Measurements from ENCODE around the gene CARNS1. TPM values are rescaled to one million over a fixed set of nuclear protein-coding genes. Genes with fewer than 3 reads are reported as not detected.
A peak's percentile ranks its signal among the peaks of the same experiment; 100 is the strongest.

CARNS1 gene
- total and polyA plus RNA-seq, 2 of the 8 experiments (the other 6 are each of a cell fraction or from before 2014, with no cell fraction given): 0.82 to 1.1 TPM

DNA sequence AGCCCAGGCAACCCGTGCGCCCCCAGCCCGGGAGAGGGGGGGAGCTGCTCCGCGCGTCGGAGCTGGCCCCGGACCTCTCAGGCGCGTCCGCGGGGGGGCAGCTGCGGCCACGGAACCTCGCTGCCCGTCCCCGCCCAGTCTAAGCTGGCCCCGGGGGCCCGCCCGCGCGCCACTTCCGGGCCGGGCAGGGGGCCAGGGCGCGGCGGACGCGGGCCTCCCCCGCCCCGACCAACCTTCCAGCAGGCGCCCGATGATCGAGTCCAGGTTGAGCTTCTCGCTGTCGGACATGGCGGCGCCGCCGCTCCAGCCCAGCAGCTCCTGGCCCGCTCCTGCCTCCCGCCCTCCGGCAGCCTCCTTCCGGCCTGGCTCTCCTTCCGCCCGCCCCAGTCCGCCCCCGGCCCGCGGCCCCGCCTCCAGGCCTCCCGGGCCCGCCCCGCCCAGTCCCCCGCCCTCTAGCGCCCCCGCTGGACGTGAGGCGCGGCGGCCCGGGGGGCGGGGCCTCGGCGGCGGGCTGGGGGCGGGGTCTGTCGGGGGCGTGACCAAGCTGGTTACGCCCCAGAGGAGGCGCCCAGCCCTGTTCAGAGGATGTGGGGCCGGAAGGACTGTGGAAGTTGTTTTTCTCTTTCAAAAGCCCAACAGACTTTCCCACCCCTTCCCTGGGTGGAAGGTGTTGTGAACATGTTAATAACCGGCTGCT is 13.8 kb upstream of the CARNS1 start, which contains the start of gene PPP1CA (continued):
- TF ChIP-seq PHF8 (conservative IDR thresholded peaks at IDR 0.05; ENCODE audit: low read depth, low read length) (peak; percentile 86), SP4 (IDR thresholded peaks at IDR 0.05; ENCODE audit: low read length) (no peak), SP1 (IDR thresholded peaks at IDR 0.05; ENCODE audit: low read depth, low read length) (no peak), CHD1 (IDR thresholded peaks at IDR 0.05; ENCODE audit: low read depth, low read length) (no peak), TAF1 (IDR thresholded peaks at IDR 0.05; ENCODE audit: low read depth, low read length) (peak; percentile 74), KDM5A (IDR thresholded peaks at IDR 0.05; ENCODE audit: low read length) (no peak), CTBP2 (IDR thresholded peaks at IDR 0.05; ENCODE audit: borderline replicate concordance, insufficient read depth, insufficient read length, low read length) (no peak), TEAD4 (IDR thresholded peaks at IDR 0.05; ENCODE audit: low read depth, low read length) (no peak), CEBPB (IDR thresholded peaks at IDR 0.05; ENCODE audit: low read depth, low read length) (no peak), SIN3A (conservative IDR thresholded peaks at IDR 0.05 in 1 of 2, IDR thresholded peaks at IDR 0.05 in 1 of 2; ENCODE audit: low read depth in 1 of 2, low read length in 2 of 2) (0 out of 4 replicates have a peak, but pooled peaks of 1 of the 2 experiments have one; percentile 40), RAD21 (IDR thresholded peaks at IDR 0.05 in 1 of 2, conservative IDR thresholded peaks at IDR 0.05 in 1 of 2; ENCODE audit: low read depth in 2 of 2, low read length in 2 of 2) (0 out of 4 replicates have a peak, but pooled peaks of 1 of the 2 experiments have one; percentile 0), TBP (IDR thresholded peaks at IDR 0.05; ENCODE audit: low read depth, low read length) (no peak), HDAC2 (IDR thresholded peaks at IDR 0.05; ENCODE audit: borderline replicate concordance in 1 of 2, low read depth in 2 of 2, low read length in 2 of 2) (no peak), ASH2L (IDR thresholded peaks at IDR 0.05; ENCODE audit: low read length) (no peak), MAFK (IDR thresholded peaks at IDR 0.05; ENCODE audit: low read depth, low read length) (no peak), EGR1 (IDR thresholded peaks at IDR 0.05; ENCODE audit: borderline replicate concordance, low read depth, low read length) (no peak), POU5F1 (IDR thresholded peaks at IDR 0.05; ENCODE audit: low read depth, low read length) (no peak), RFX5 (IDR thresholded peaks at IDR 0.05; ENCODE audit: borderline replicate concordance, low read depth, low read length) (no peak), GABPA (IDR thresholded peaks at IDR 0.05; ENCODE audit: borderline replicate concordance, insufficient read depth, low read length) (no peak)
- TF ChIP-seq, protein P1, sequence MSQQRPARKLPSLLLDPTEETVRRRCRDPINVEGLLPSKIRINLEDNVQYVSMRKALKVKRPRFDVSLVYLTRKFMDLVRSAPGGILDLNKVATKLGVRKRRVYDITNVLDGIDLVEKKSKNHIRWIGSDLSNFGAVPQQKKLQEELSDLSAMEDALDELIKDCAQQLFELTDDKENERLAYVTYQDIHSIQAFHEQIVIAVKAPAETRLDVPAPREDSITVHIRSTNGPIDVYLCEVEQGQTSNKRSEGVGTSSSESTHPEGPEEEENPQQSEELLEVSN (IDR thresholded peaks at IDR 0.05): peak; percentile 77
- TF ChIP-seq, protein P2, sequence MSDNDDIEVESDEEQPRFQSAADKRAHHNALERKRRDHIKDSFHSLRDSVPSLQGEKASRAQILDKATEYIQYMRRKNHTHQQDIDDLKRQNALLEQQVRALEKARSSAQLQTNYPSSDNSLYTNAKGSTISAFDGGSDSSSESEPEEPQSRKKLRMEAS (IDR thresholded peaks at IDR 0.05): no peak
- TF ChIP-seq, protein P3, sequence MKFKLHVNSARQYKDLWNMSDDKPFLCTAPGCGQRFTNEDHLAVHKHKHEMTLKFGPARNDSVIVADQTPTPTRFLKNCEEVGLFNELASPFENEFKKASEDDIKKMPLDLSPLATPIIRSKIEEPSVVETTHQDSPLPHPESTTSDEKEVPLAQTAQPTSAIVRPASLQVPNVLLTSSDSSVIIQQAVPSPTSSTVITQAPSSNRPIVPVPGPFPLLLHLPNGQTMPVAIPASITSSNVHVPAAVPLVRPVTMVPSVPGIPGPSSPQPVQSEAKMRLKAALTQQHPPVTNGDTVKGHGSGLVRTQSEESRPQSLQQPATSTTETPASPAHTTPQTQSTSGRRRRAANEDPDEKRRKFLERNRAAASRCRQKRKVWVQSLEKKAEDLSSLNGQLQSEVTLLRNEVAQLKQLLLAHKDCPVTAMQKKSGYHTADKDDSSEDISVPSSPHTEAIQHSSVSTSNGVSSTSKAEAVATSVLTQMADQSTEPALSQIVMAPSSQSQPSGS (IDR thresholded peaks at IDR 0.05; ENCODE audit: low read length): no peak
